Keratinocyte (primary cell): ENCODE measurements around the gene PCDH1. TPM values are rescaled to one million over a fixed set of nuclear protein-coding genes. Genes with fewer than 3 reads are reported as not detected.

Source experiments
- DNase-seq: peaks from one replicate; pipeline ENCODE4 v3.0.0-alpha.2; 2011; ENCODE audit warnings: low read depth, missing footprints, low spot score
- FAIRE-seq: peaks from 2 replicates; lab custom pipeline; 2011; peaks lifted over from hg19 to GRCh38; lab: Jason Lieb, UNC
- H2AFZ ChIP-seq: 2 replicates; pipeline ENCODE4 v1.6.0; 2012; ENCODE audit warnings: low read length, control low read depth, inconsistent platforms; ENCODE audit not compliant: control insufficient read depth
- H3K27ac ChIP-seq: 2 replicates; pipeline ENCODE4 v1.5.1; 2011; ENCODE audit warnings: low read length; ENCODE audit not compliant: control insufficient read depth, insufficient read depth
- H3K27me3 ChIP-seq: 3 replicates; pipeline ENCODE4 v1.6.0; 2011; ENCODE audit warnings: low read length; ENCODE audit not compliant: control insufficient read depth, insufficient read depth; ENCODE audit errors: extremely low read depth
- H3K36me3 ChIP-seq, 2 experiments: 2 replicates in 1 of 2; 3 replicates in 1 of 2; pipeline ENCODE4 v1.5.1; 2011; ENCODE audit warnings: low read length in 2 of 2, mild to moderate bottlenecking in 1 of 2; ENCODE audit not compliant: control insufficient read depth in 2 of 2, insufficient read depth in 2 of 2; ENCODE audit errors: extremely low read depth in 1 of 2
- H3K4me1 ChIP-seq: 3 replicates; pipeline ENCODE4 v1.5.1; 2011; ENCODE audit warnings: low read length; ENCODE audit not compliant: control insufficient read depth, insufficient read depth; ENCODE audit errors: extremely low read depth
- H3K4me2 ChIP-seq: 3 replicates; pipeline ENCODE4 v1.6.0; 2011; ENCODE audit warnings: low read depth, low read length; ENCODE audit not compliant: control insufficient read depth, insufficient read depth; ENCODE audit errors: extremely low read depth
- H3K4me3 ChIP-seq, 3 experiments: fragments of 200-600 bp in 1 of 3; sonication (generic) in 1 of 3; 2 replicates in 2 of 3; 3 replicates in 1 of 3; pipeline ENCODE4 v1.5.1; 2011 to 2016; ENCODE audit warnings: low read length in 3 of 3, mild to moderate bottlenecking in 3 of 3, control low read depth in 2 of 3, inconsistent platforms in 1 of 3, low read depth in 1 of 3, mixed read lengths in 1 of 3, mixed run types in 1 of 3, moderate library complexity in 1 of 3; ENCODE audit not compliant: control insufficient read depth in 2 of 3, insufficient read depth in 2 of 3; ENCODE audit errors: extremely low read depth in 1 of 3
- H3K79me2 ChIP-seq: 2 replicates; pipeline ENCODE4 v1.6.0; 2012; ENCODE audit warnings: low read length; ENCODE audit not compliant: control insufficient read depth, insufficient read depth
- H3K9ac ChIP-seq: 3 replicates; pipeline ENCODE4 v1.6.0; 2011; ENCODE audit warnings: low read length; ENCODE audit not compliant: control insufficient read depth, insufficient read depth; ENCODE audit errors: extremely low read depth
- H3K9me1 ChIP-seq: 3 replicates; pipeline ENCODE4 v1.6.0; 2011; ENCODE audit warnings: low read length; ENCODE audit not compliant: control insufficient read depth, insufficient read depth; ENCODE audit errors: extremely low read depth
- H3K9me3 ChIP-seq: 2 replicates; pipeline ENCODE4 v1.5.1; 2012; ENCODE audit warnings: low read depth, low read length; ENCODE audit not compliant: control insufficient read depth
- H4K20me1 ChIP-seq: 3 replicates; pipeline ENCODE4 v1.6.0; 2011; ENCODE audit warnings: low read length; ENCODE audit not compliant: control insufficient read depth, insufficient read depth; ENCODE audit errors: extremely low read depth
- CTCF ChIP-seq, 3 experiments: IDR thresholded peaks in 1 of 3; conservative IDR thresholded peaks in 1 of 3; optimal IDR thresholded peaks in 1 of 3; 2 replicates in 2 of 3; 3 replicates in 1 of 3; pipeline versions ENCODE3 to v1.5.1; 2011; ENCODE audit warnings: low read length in 3 of 3, mild to moderate bottlenecking in 3 of 3, moderate library complexity in 2 of 3, control low read depth in 1 of 3, inconsistent platforms in 1 of 3; ENCODE audit not compliant: insufficient read depth in 2 of 3; ENCODE audit errors: extremely low read depth in 1 of 3
- EZH2 ChIP-seq: IDR thresholded peaks from one replicate; pipeline ENCODE4 v1.6.1; 2012; ENCODE audit warnings: inconsistent platforms, mild to moderate bottlenecking, low read length, moderate library complexity
- dilution Hi-C: fragments of 300-500 bp; cut with MboI; formaldehyde crosslinking; loops from one replicate; pipeline ENCODE4 v1.7.0; 2020; ENCODE audit warnings: low sequenced_read_pairs; ENCODE audit not compliant: extremely low pct_ligation_motif_present
- polyA plus RNA-seq, 5 experiments: library from polyadenylated mRNA; depleted of rRNA in 3 of 5; stranded (reverse) in 3 of 5; stranded (forward) in 1 of 5; unstranded in 1 of 5; fragments of >200 nt; gene quantifications; 1 replicate in 1 of 5; 2 replicates in 3 of 5; 3 replicates in 1 of 5; pipeline versions ENCODE4 v1.2.1 to v1.2.3, GENCODE V29; 2011 to 2012; ENCODE audit warnings: missing spikeins in 2 of 5, low read depth in 1 of 5, low replicate concordance in 1 of 5

The PCDH1 gene
- polyA plus RNA-seq, 1 donor (not counting 4 experiments of a cell fraction or from before 2014, with no cell fraction given) = 10.0 TPM

DNA sequence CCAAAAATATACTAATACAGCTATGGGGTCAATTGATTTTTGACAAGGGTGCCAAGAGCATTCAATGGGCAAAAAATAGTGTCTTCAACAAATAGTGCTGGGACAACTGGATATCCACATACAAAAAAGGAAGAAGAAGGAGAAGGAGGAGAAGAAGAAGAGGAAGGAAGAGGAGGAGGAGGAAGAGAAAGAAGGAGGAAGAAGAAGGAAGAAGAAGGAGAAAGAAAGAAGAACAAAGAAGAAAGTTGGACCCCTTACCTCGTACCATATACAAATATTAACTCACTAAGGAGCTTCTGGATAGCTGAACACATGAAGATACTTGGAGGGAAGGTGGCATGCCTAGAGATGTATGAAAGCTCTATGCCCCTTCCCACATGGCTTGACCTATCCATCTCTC is 28.3 kb upstream of the PCDH1 start:
- H3K36me3 ChIP-seq = no peaks in the 10 kb centered on the region
- no peaks in the 10 kb centered on the region for H4K20me1 ChIP-seq
- no peak overlapping the region for H3K4me2 ChIP-seq
- dilution Hi-C loops = no loop called here
- peaks cover 5% of the 10 kb centered on the region for H3K4me1 ChIP-seq
- no peaks in the 10 kb centered on the region for H3K9me1 ChIP-seq
- no peak overlapping the region for H3K27ac ChIP-seq
- no peak for FAIRE-seq
- H3K4me3 ChIP-seq = no peak overlapping the region
- no peak for DNase-seq
- no peaks in the 10 kb centered on the region for H3K79me2 ChIP-seq
- no peak overlapping the region for H2AFZ ChIP-seq
- H3K9me3 ChIP-seq = no peaks in the 10 kb centered on the region
- no peak for TF ChIP-seq EZH2
- TF ChIP-seq CTCF (optimal IDR thresholded peaks at IDR 0.05 in 1 of 3, IDR thresholded peaks at IDR 0.05 in 1 of 3, conservative IDR thresholded peaks at IDR 0.05 in 1 of 3; ENCODE audit: extremely low read depth in 1 of 3, insufficient read depth in 2 of 3, low read length in 3 of 3) = no peak
- no peaks in the 10 kb centered on the region for H3K27me3 ChIP-seq
- H3K9ac ChIP-seq = no peak overlapping the region

- no peak overlapping the region for H3K4me3 ChIP-seq
- no peak for FAIRE-seq
- H3K79me2 ChIP-seq = no peaks in the 10 kb centered on the region
- no peaks in the 10 kb centered on the region for H4K20me1 ChIP-seq
- dilution Hi-C loops = no loop called here
- H3K4me1 ChIP-seq = no peaks in the 10 kb centered on the region
- H3K4me2 ChIP-seq = no peak overlapping the region
- H3K9me3 ChIP-seq = no peaks in the 10 kb centered on the region
- no peak for TF ChIP-seq CTCF (optimal IDR thresholded peaks at IDR 0.05 in 1 of 3, IDR thresholded peaks at IDR 0.05 in 1 of 3, conservative IDR thresholded peaks at IDR 0.05 in 1 of 3; ENCODE audit: extremely low read depth in 1 of 3, insufficient read depth in 2 of 3, low read length in 3 of 3)
- TF ChIP-seq EZH2 = no peak
- no peaks in the 10 kb centered on the region for H3K27me3 ChIP-seq
- no peak overlapping the region for H3K9ac ChIP-seq
- H2AFZ ChIP-seq = no peak overlapping the region
- no peaks in the 10 kb centered on the region for H3K9me1 ChIP-seq
- H3K36me3 ChIP-seq = no peaks in the 10 kb centered on the region
- DNase-seq = no peak
- no peak overlapping the region for H3K27ac ChIP-seq
Measured at GRCh38 chr5:141904551-141904950, 26.3 kb upstream of the PCDH1 start.
